Parathyroid adenoma (tissue), 2 donors: ENCODE data around the gene HYCC2.

Experiments used
- H2AFZ ChIP-seq: fragments of 300-600 bp; sonication (generic); one replicate; pipeline ENCODE4 v1.7.0; 2017; ENCODE audit warnings: antibody characterized with exemption, mild to moderate bottlenecking
- H3K27ac ChIP-seq: fragments of 300-600 bp; sonication (generic); one replicate; pipeline ENCODE4 v1.7.0; 2017
- H3K27me3 ChIP-seq: fragments of 300-600 bp; sonication (generic); one replicate; pipeline ENCODE4 v1.7.0; 2017; ENCODE audit warnings: low read length; ENCODE audit not compliant: control insufficient read depth, insufficient read depth
- H3K36me3 ChIP-seq: fragments of 300-600 bp; sonication (generic); one replicate; pipeline ENCODE4 v1.7.0; 2017; ENCODE audit warnings: low read length; ENCODE audit not compliant: control insufficient read depth, insufficient read depth
- H3K4me1 ChIP-seq: fragments of 300-600 bp; sonication (generic); one replicate; pipeline ENCODE4 v1.7.0; 2017; ENCODE audit warnings: control low read depth
- H3K4me2 ChIP-seq: fragments of 300-600 bp; sonication (generic); one replicate; pipeline ENCODE4 v1.7.0; 2017; ENCODE audit warnings: low read length
- H3K4me3 ChIP-seq: fragments of 300-600 bp; sonication (generic); one replicate; pipeline ENCODE4 v1.7.0; 2017; ENCODE audit warnings: low read depth, low read length
- H3K79me2 ChIP-seq: fragments of 300-600 bp; sonication (generic); one replicate; pipeline ENCODE4 v1.7.0; 2017; ENCODE audit warnings: control low read depth
- H3K9ac ChIP-seq: fragments of 300-600 bp; sonication (generic); one replicate; pipeline ENCODE4 v1.7.0; 2017; ENCODE audit warnings: mild to moderate bottlenecking
- H3K9me3 ChIP-seq: fragments of 300-600 bp; sonication (generic); one replicate; pipeline ENCODE4 v1.7.0; 2017; ENCODE audit warnings: low read length; ENCODE audit not compliant: control insufficient read depth
- CTCF ChIP-seq: fragments of 300-600 bp; sonication (generic); IDR thresholded peaks from one replicate; pipeline ENCODE4 v1.7.0; 2017; ENCODE audit warnings: antibody characterized with exemption, mild to moderate bottlenecking
- donor health status: primary hyperparathyroidism.

Gene HYCC2

DNA sequence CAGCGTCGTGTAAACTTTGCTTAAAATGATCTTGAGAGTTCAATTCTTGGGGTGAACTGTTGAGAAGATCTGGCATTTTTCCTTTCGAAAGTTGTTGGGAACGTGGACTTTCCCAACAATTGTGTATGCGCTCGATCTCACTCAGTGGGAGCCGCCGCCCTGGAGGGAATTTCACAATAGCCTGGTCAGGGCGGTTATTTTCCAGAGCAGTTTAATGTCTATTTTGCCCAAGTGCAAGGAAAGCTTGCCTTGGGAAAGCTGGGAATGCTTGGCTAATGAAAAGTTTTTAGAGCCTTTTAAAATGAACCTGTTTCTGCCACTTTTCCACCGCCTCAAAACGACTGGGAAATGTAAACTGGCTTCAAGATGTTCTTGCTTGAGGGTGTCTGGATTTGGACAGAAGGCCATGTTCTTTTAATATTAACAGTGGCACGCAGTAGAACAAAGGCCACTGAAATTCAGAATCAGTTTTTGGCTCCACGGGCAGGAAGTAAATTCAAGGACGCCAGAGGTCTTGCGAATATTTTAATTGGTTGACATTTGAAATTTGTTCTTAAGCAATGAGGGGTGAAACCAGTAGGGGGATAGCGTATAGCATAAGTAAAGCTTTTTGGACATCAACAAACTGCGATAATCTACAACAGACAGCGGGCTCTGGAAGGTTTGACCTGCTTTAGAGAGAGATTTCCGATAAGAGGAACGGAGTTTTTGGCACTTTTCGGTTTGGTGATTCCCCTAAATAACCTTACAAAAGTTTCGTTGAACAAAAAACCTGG is 45.7 kb upstream of the HYCC2 start:
- H3K4me1 ChIP-seq, result no peaks in the 10 kb centered on the region
- H3K9me3 ChIP-seq, result no peaks in the 10 kb centered on the region
- H3K4me3 ChIP-seq, result peak overlapping the region; percentile 60
- peak overlapping the region; percentile 41 for H3K9ac ChIP-seq
- no peaks in the 10 kb centered on the region for H3K36me3 ChIP-seq
- peak overlapping the region; percentile 94 for H2AFZ ChIP-seq
- H3K4me2 ChIP-seq, result peak overlapping the region; percentile 73
- TF ChIP-seq CTCF, result no peak
- H3K27me3 ChIP-seq, result no peaks in the 10 kb centered on the region
- H3K79me2 ChIP-seq, result peaks cover 3% of the 10 kb centered on the region
- peak overlapping the region; percentile 88 for H3K27ac ChIP-seq

- Histone ChIP-seq H3K79me2 (peaks cover 3% of the 10 kb centered on the region), H3K36me3 (no peaks in the 10 kb centered on the region), H3K9me3 (no peaks in the 10 kb centered on the region), H3K4me1 (no peaks in the 10 kb centered on the region), H3K27ac (peak within 1 kb of the TSS; percentile 88), H2AFZ (peak within 1 kb of the TSS; percentile 94), H3K4me3 (peak within 1 kb of the TSS; percentile 60), H3K4me2 (peak within 1 kb of the TSS; percentile 73), H3K9ac (peak within 1 kb of the TSS; percentile 41), H3K27me3 (no peaks in the 10 kb centered on the region)
- no peak for TF ChIP-seq CTCF
These were observed 44.9 kb upstream of the HYCC2 start, which contains the start of gene CFLAR for GRCh38 chr2:201116115-201116958. Gene CFLAR, plus strand, starts transcription at chr2:201116164. Its CDS starts 13,702 bp downstream, at chr2:201129866.

GRCh38 chr2:201114846-201115245 is 43.4 kb upstream of the HYCC2 start:
- H3K27ac ChIP-seq, result no peak overlapping the region
- no peak overlapping the region for H3K4me2 ChIP-seq
- no peak for TF ChIP-seq CTCF
- H2AFZ ChIP-seq, result no peak overlapping the region
- H3K27me3 ChIP-seq, result no peaks in the 10 kb centered on the region
- no peak overlapping the region for H3K9ac ChIP-seq
- H3K9me3 ChIP-seq, result no peaks in the 10 kb centered on the region
- no peaks in the 10 kb centered on the region for H3K4me1 ChIP-seq
- no peak overlapping the region for H3K4me3 ChIP-seq
- H3K79me2 ChIP-seq, result peaks cover 3% of the 10 kb centered on the region
- H3K36me3 ChIP-seq, result no peaks in the 10 kb centered on the region

- no peaks in the 10 kb centered on the region for H3K36me3 ChIP-seq
- no peak overlapping the region for H3K4me3 ChIP-seq
- no peaks in the 10 kb centered on the region for H3K9me3 ChIP-seq
- H3K4me2 ChIP-seq, result no peak overlapping the region
- no peaks in the 10 kb centered on the region for H3K4me1 ChIP-seq
- H2AFZ ChIP-seq, result no peak overlapping the region
- no peak overlapping the region for H3K27ac ChIP-seq
- no peak overlapping the region for H3K9ac ChIP-seq
- no peak for TF ChIP-seq CTCF
- H3K27me3 ChIP-seq, result no peaks in the 10 kb centered on the region
- peaks cover 3% of the 10 kb centered on the region for H3K79me2 ChIP-seq
These were observed 42.9 kb upstream of the HYCC2 start for GRCh38 chr2:201114350-201114749.
